HG02938 (cell line): ENCODE measurements around the gene KLF7.

Experiments used
- ATAC-seq: cut with Tn5 transposase; IDR thresholded peaks from one replicate; pipeline ENCODE4 v1.9.1; 2021; ENCODE audit warnings: mild to moderate bottlenecking, moderate library complexity; ENCODE audit not compliant: unreplicated experiment

Gene KLF7

DNA sequence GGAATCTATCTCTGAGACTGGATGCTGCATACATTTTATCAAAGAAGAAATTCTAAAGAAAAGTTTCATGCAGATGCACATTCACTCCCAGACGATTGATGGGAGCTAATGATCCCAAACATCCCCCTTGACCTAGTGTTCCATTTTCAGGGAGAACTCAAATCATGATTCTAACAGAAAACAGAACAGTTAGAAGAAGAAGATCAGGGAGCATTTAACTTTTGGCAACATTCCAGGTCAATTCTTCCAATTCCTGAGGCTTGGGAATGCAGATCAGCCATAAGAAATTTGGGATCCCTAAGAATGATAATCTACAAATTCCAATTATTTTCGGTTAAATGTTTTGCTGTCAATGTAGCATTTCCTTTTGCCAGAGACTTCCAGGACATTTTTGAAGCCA, 129.9 kb downstream of the KLF7 start:
- no peak for ATAC-seq

GRCh38 chr2:207032490-207032889, 133.3 kb downstream of the KLF7 start:
- no peak for ATAC-seq
